GM08714 (cell line): ENCODE measurements around the gene GPR137C.
"Not testable (repeated sequence)": the region's sequence is repeated elsewhere in the genome, so short reads cannot be mapped to it uniquely, and the experiment has no call there.

ENCODE experiments used
- H3K4me3 ChIP-seq: fragments of 200-500 bp; sonication (Bioruptor generic); 2 replicates; pipeline ENCODE4 v1.5.1; 2014; ENCODE audit warnings: mild to moderate bottlenecking, low read length, inconsistent platforms
- ZNF274 ChIP-seq: IDR thresholded peaks from 2 replicates; pipeline ENCODE4 v1.6.1; 2012; ENCODE audit warnings: mild to moderate bottlenecking, low read depth, low read length

The GPR137C gene

DNA sequence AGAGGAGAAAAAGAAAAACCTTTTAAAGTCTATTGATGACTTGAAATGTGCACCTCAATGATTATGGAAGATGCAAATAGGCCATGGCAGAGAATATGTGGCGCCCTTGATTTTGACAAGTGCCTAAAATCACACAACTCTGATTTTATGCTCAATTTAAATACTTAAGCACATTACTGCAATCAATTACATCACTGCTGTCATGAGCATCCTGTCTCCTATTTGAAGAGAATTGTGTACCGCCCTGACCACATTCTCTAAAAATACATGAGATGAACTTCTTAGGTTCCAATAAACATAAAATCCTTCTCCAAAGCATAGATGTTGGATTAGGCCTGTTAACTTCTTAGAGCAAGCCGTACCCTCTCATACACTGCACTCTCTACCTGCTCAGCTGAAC lies 2.0 kb upstream of the GPR137C start:
- peak overlapping the region; percentile 95 for H3K4me3 ChIP-seq
- TF ChIP-seq ZNF274, result no peak

DNA sequence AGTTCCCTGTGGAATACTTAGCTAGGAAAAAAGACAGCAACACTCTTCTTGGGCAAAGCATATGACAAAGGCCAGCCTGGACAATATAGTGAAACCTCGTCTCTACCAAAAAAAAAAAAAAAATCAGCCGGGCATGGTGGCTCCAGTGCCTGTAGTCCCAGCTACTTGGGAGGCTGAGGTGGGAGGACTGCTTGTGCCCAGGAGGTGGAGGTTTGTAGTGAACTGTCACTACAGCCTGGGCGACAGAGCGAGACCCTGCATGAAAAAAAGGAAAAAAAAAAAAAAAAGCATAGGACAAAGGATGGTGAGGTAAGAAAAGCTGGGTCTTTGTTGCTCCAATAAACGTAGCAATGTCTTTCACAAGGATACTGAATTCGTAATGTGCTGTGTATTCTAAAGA lies 1.4 kb upstream of the GPR137C start:
- TF ChIP-seq ZNF274, result no peak
- H3K4me3 ChIP-seq, result peak overlapping the region; percentile 95

DNA sequence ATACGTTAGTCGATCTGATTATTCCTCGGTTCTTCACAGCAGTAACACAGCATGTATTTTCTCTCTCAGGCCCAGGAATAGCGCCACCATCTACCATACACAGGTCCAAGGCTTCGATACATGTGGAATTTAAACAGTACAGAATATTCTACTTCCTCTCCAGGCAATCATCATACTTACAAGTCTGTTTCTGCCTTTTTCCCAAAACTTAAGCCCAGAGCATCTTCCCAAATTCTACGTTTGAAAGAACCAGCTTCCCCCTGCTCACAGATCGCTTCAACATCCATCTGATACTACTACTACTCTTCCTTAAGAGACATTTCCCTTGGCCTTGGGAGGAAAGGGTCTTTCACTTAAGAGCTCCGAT lies 957 bp upstream of the GPR137C start:
- no peak for TF ChIP-seq ZNF274
- peak overlapping the region; percentile 95 for H3K4me3 ChIP-seq

DNA sequence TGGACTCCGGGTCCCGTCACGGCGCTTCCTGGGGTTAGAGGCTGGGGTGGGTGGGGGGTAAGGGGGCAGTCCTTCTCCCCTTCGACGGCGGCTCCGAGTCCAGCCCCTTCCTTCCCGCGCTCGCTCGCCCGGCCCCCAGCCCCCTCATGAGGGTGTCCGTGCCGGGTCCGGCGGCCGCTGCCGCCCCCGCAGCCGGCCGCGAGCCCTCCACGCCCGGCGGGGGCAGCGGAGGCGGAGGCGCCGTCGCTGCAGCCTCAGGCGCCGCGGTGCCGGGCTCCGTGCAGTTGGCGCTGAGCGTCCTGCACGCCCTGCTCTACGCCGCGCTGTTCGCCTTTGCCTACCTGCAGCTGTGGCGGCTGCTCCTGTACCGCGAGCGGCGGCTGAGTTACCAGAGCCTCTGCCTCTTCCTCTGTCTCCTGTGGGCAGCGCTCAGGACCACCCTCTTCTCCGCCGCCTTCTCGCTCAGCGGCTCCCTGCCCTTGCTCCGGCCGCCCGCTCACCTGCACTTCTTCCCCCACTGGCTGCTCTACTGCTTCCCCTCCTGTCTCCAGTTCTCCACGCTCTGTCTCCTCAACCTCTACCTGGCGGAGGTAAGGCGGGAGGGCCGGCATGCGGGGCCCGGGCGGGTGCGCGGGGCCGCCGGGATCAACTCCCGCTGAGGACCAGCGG lies 500 bp downstream of the GPR137C start:
- H3K4me3 ChIP-seq, result peak overlapping the region; percentile 86
- TF ChIP-seq ZNF274, result no peak

DNA sequence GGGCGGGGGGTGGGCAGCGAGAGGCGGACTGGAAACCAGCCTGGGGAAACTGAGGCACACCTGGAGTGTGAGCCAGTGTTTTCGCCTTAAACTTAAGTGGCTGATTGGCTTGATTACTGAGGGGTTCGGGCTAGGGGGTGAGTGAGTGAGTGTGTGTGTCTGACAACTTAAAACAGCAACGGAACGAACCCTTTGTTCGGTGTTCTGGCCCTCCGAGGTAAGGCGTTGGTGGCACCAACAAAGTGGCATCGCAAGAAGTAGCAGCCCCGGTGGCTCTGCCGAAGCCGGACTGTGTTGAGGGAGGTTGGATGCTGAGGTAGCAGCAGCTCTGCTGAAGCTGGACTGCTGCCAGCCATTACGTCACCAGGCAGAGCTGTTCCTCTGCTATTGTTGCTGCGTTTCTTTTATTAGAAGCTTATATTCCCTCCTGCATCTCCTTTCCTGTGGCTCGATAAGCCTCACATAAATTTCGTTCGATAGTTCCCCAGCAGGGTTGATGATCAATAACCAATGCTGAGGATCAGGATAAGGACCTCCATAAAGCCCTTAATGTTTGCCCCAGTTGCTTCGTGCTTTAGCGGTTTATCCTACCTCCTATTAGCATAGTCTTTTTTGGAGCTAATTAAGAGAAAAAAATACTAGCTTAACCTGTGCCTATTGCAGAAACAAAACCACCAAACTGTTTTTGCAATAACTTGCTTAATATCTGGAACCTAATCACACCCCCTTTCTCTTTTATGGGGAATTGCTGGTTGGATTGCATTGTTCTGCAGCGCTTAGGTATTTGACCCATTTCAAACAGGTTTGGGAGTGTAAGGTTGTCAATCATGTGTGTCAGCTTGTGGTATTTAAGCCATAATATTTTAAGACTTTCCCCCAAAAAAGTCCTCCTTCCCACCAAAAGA lies 1.3 kb downstream of the GPR137C start:
- H3K4me3 ChIP-seq, result peak overlapping the region; percentile 86
- TF ChIP-seq ZNF274, result no peak

DNA sequence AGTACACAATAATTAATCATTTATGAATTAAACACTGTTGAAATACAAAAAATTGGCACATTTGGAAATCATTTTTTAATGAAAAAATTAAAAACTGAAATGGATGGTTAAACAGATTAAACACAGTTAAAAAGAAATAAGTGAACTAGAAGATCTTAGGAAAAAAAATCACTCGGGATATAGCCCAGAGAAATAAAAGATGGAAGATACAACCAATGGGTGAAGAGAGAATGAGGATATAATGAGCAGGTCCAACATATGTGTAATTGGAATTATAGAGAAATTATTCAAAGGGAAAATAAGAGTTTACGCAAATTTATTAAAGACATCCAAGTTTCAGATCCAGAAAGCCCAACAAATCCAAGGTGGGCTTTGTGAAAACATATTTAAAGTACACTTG lies 6.1 kb downstream of the GPR137C start:
- no peak for TF ChIP-seq ZNF274
- no peak overlapping the region for H3K4me3 ChIP-seq

DNA sequence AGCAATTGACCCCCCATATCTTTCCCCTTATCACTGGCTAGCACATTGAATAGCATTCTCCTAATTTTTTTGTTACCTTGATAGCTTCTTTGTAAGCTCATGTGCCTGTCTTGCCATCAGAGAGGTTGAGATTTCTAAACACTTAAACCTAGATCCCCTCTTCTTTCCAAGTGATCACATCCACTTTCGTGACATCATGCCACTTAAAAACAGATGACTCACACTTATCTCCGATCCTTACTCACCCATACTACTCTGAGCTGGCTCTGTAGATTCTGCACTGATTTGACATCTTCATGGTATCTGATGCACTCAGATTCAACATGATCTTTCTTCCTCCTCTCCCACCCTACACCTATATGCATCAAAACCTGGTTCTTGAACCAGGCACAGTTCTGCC lies 10.5 kb downstream of the GPR137C start:
- no peak overlapping the region for H3K4me3 ChIP-seq
- no peak for TF ChIP-seq ZNF274

DNA sequence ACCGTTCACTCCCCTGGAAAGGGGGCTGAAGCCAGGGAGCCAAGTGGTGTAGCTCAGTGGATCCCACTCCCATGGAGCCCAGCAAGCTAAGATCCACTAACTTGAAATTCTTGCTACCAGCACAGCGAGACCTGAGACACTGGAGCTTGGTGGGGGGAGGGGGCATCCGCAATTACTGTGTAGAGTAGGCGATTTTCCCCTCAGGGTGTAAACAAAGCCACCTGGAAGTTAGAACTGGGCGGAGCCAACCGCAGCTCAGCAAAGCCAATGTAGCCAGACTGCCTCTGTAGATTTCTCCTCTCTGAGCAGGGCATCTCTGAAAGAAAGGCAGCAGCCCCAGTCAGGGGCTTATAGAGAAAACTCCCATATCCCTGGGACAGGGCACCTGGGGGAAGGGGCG lies 15.8 kb downstream of the GPR137C start:
- H3K4me3 ChIP-seq, result not testable (repeated sequence)

DNA sequence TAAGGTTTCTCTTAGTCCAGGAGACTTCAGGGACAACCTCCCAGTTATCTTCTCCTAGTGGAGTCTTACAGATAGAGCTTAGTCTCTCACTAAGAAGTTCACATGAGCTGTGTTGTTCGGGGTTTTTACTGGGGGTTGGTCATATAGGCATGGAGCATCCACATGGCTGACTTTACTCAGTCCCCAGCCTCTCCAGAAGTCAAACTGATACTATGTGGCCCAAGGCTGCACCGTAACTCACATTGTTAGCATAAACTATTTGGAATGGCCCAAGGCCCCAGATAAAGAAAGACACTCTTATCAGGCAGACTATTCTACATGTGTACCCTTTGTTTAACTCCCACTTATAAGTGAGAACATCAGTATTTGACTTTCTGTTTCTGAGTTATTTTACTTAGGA lies 23.2 kb downstream of the GPR137C start:
- no peak overlapping the region for H3K4me3 ChIP-seq
- no peak for TF ChIP-seq ZNF274

DNA sequence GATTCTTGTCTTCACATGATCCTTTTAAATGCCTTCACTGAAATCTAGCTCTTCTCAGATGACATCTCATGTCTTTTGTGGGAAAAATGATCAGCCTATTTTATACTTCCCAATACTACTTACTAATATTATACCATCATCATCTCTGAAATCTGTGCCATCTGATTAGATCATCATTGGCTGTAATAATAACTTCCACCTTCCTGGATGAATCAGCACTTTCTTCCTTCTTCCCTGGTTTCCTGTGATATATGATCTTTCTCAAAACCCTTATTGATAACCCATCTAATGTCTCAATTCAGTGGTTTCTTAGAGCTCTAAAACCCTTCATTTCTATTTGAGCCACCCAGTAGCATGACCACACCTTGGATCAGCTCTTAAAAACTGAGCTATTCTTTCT lies 30.9 kb downstream of the GPR137C start:
- TF ChIP-seq ZNF274, result no peak
- H3K4me3 ChIP-seq, result no peak overlapping the region

DNA sequence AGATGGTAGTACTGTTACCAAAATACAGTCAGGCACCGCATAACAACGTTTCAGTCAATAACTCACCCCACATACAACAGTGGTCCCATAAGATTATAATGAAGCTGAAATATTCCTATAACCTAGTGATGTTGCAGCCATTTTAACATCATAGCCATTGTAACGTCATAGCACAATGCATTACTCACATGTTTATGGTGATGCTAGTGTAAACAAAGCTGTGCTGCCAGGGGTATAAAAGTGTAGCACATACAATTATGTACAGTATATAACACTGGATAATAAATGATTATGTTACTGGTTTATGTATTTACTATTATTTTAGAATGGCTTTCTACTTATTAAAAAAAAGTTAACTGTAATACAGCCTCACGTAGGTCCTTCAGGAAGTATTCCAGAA lies 37.0 kb downstream of the GPR137C start:
- no peak for TF ChIP-seq ZNF274
- no peak overlapping the region for H3K4me3 ChIP-seq

DNA sequence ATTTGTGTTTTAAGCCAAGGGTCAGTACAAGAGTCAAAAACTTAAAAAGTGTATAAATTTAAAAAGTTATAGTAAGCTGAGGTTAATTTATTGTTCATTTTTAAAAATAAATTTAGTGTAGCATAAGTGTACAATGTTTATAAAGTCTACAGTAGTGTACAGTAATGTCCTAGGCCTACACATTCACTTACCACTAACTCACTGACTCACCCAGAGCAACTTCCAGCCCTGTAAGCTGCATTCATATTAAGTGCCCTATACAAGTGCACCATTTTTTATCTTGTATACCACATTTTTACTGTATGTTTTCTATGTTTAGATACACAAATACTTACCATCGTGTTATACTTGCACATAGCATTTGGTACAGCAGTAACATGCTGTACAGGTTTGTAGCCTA lies 37.7 kb downstream of the GPR137C start:
- no peak for TF ChIP-seq ZNF274
- no peak overlapping the region for H3K4me3 ChIP-seq

DNA sequence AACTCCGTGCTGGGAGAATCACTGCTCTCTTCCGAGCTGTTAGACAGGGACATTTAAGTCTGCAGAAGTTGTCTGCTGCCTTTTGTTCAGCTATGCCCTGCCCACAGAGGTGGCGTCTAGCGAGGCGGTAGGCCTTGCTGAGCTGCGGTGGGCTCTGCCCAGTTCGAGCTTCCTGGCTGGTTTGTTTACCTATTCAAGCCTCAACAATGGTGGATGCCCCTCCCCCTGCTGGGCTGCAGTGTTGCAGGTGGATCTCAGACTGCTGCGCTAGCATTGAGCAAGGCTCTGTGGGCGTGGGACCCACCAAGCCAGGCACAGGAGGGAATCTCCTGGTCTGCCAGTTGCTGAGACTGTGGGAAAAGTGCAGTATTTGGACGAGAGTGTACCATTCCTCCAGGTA lies 43.7 kb downstream of the GPR137C start:
- no peak for TF ChIP-seq ZNF274
- no peak overlapping the region for H3K4me3 ChIP-seq

DNA sequence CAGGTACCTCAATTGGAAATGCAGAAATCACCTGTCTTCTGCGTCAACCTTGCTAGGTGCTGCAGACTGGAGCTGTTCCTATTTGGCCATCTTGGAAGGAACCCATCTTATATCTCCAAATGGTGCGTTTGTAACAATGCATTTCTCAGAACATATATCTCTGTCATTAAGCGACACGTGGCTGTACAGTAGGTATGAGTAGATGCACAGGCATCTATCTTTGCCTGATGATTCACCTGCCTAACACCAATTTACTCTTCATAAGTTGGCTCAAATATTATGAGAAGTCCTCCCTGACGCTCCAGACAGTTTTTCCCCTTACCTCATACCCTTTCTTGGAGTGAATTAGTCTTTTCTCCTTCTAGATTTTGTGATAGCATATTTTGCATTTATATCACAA lies 44.2 kb downstream of the GPR137C start:
- TF ChIP-seq ZNF274, result no peak
- no peak overlapping the region for H3K4me3 ChIP-seq

DNA sequence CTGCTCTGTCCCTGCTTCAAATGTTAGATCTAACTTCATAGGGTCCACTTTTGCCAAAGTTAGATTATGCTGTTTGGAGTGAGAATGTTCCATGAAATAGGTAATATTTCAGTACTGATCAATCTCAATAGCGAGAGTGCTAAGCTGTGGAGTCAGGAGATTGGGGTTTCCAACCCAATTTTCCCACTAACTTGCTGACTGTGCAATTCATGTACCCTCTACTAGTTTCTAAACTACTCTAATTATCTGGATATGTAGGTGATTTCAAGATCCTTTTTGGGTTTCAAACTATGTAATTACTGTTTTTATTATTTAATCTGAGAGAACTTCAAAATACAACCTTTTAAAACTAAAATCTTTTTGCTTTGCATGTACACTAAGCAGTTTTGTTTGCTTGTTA lies 45.9 kb downstream of the GPR137C start:
- no peak for TF ChIP-seq ZNF274
- H3K4me3 ChIP-seq, result no peak overlapping the region
